ENCODE data around the gene EFCAB7.

GRCh38 chr1:63569640-63570316, 46.5 kb downstream of the EFCAB7 start:
- TF ChIP-seq SIN3A (IDR thresholded peaks at IDR 0.05; ENCODE audit: borderline replicate concordance, insufficient read depth, low read length) (no peak), POLR2AphosphoS5 (IDR thresholded peaks at IDR 0.05; ENCODE audit: low read depth, low read length) (no peak), TAF1 (IDR thresholded peaks at IDR 0.05; ENCODE audit: borderline replicate concordance, insufficient read depth, low read length) (no peak), FOXP2 (optimal IDR thresholded peaks at IDR 0.05; ENCODE audit: borderline replicate concordance, extremely low read depth, extremely low read length, insufficient read depth) (no peak)
- TF ChIP-seq, protein P1, sequence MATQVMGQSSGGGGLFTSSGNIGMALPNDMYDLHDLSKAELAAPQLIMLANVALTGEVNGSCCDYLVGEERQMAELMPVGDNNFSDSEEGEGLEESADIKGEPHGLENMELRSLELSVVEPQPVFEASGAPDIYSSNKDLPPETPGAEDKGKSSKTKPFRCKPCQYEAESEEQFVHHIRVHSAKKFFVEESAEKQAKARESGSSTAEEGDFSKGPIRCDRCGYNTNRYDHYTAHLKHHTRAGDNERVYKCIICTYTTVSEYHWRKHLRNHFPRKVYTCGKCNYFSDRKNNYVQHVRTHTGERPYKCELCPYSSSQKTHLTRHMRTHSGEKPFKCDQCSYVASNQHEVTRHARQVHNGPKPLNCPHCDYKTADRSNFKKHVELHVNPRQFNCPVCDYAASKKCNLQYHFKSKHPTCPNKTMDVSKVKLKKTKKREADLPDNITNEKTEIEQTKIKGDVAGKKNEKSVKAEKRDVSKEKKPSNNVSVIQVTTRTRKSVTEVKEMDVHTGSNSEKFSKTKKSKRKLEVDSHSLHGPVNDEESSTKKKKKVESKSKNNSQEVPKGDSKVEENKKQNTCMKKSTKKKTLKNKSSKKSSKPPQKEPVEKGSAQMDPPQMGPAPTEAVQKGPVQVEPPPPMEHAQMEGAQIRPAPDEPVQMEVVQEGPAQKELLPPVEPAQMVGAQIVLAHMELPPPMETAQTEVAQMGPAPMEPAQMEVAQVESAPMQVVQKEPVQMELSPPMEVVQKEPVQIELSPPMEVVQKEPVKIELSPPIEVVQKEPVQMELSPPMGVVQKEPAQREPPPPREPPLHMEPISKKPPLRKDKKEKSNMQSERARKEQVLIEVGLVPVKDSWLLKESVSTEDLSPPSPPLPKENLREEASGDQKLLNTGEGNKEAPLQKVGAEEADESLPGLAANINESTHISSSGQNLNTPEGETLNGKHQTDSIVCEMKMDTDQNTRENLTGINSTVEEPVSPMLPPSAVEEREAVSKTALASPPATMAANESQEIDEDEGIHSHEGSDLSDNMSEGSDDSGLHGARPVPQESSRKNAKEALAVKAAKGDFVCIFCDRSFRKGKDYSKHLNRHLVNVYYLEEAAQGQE (IDR thresholded peaks at IDR 0.05; ENCODE audit: insufficient read depth in 1 of 2, low read depth in 2 of 2, low read length in 2 of 2) = no peak
